SH-SY5Y (cell line): ENCODE data around the gene CPA5.

Experiments used
- GATA2 ChIP-seq: IDR thresholded peaks from 2 replicates; pipeline ENCODE4 v1.6.1; 2011; ENCODE audit warnings: mild to moderate bottlenecking, low read depth, low read length
- GATA3 ChIP-seq: IDR thresholded peaks from 2 replicates; pipeline ENCODE4 v1.6.1; 2011; ENCODE audit warnings: low read depth, mild to moderate bottlenecking, low read length, moderate library complexity

- TF ChIP-seq GATA2 (no peak), GATA3 (no peak)
These were observed 50.8 kb downstream of the CPA5 start for GRCh38 chr7:130395421-130395820.
